H1 (cell line): ENCODE data around the gene MTFMT. TPM values are rescaled to one million over a fixed set of nuclear protein-coding genes. Genes with fewer than 3 reads are reported as not detected.
A peak's percentile ranks its signal among the peaks of the same experiment; 100 is the strongest.

ENCODE experiments used
- CTCF ChIA-PET: fragments of 300-600 bp; sonication (Branson Sonifier 250); formaldehyde crosslinking; loops from one replicate; lab custom pipeline; 2021; ENCODE audit not compliant: partially characterized antibody; lab: Charles Lee
- POLR2A ChIA-PET: fragments of 300-600 bp; sonication (Branson Sonifier 250); formaldehyde crosslinking; loops from one replicate; lab custom pipeline; 2021; ENCODE audit warnings: inconsistent platforms; ENCODE audit not compliant: partially characterized antibody; lab: Charles Lee
- DNase-seq, 2 experiments: peaks; one replicate each; pipeline versions ENCODE4 v3.0.0 to v3.0.0-alpha.2; 2010 to 2022; ENCODE audit warnings: low spot score in 2 of 2, low read depth in 1 of 2, mixed read lengths in 1 of 2
- FAIRE-seq: peaks from 2 replicates; lab custom pipeline; 2011; peaks lifted over from hg19 to GRCh38; lab: Jason Lieb, UNC
- H2AFZ ChIP-seq: 2 replicates; pipeline ENCODE4 v1.8.1; 2012; ENCODE audit warnings: low read length, inconsistent platforms
- H2AK5ac ChIP-seq: 2 replicates; pipeline ENCODE4 v1.6.1; 2013; ENCODE audit warnings: low read depth, low read length
- H2BK120ac ChIP-seq: replicated peaks from 2 replicates; pipeline ENCODE3; 2013; ENCODE audit warnings: low read depth, low read length, inconsistent platforms
- H2BK12ac ChIP-seq: 2 replicates; pipeline ENCODE4 v1.6.1; 2013; ENCODE audit warnings: low read depth, low read length
- H2BK15ac ChIP-seq: 2 replicates; pipeline ENCODE4 v1.6.1; 2013; ENCODE audit warnings: low read length
- H2BK20ac ChIP-seq: 2 replicates; pipeline ENCODE4 v1.6.1; 2013; ENCODE audit warnings: low read length
- H2BK5ac ChIP-seq: 2 replicates; pipeline ENCODE4 v1.6.1; 2013; ENCODE audit warnings: low read depth, low read length
- H3K14ac ChIP-seq: 2 replicates; pipeline ENCODE4 v1.6.1; 2013; ENCODE audit warnings: inconsistent platforms; ENCODE audit not compliant: insufficient read length
- H3K18ac ChIP-seq: 2 replicates; pipeline ENCODE4 v1.6.1; 2013; ENCODE audit warnings: low read length; ENCODE audit errors: extremely low read depth
- H3K23ac ChIP-seq: 2 replicates; pipeline ENCODE4 v1.6.1; 2013; ENCODE audit warnings: inconsistent platforms; ENCODE audit not compliant: insufficient read length
- H3K23me2 ChIP-seq: 2 replicates; pipeline ENCODE4 v1.6.1; 2013; ENCODE audit warnings: low read depth, low read length
- H3K27ac ChIP-seq: 2 replicates; pipeline ENCODE4 v1.6.1; 2011; ENCODE audit warnings: low read depth, low read length, inconsistent platforms
- H3K27me3 ChIP-seq, 4 experiments: replicated peaks in 1 of 4; 1 replicate in 1 of 4; 2 replicates in 3 of 4; pipeline versions ENCODE4 v1.6.1 to v1.8.1; 2011 to 2013; ENCODE audit warnings: low read length in 3 of 4, mild to moderate bottlenecking in 3 of 4, inconsistent platforms in 2 of 4, mixed read lengths in 2 of 4, moderate library complexity in 1 of 4; ENCODE audit not compliant: control insufficient read depth in 3 of 4, insufficient read depth in 3 of 4; ENCODE audit errors: extremely low read depth in 1 of 4
- H3K36me3 ChIP-seq, 4 experiments: 2 replicates each; pipeline versions ENCODE4 v1.6.1 to v1.8.1; 2011 to 2013; ENCODE audit warnings: mild to moderate bottlenecking in 4 of 4, low read length in 3 of 4, moderate library complexity in 2 of 4, control low read depth in 1 of 4, inconsistent platforms in 1 of 4; ENCODE audit not compliant: insufficient read depth in 4 of 4, control insufficient read depth in 2 of 4
- H3K4ac ChIP-seq: replicated peaks from 2 replicates; pipeline ENCODE3; 2013; ENCODE audit warnings: low read length, low read depth, mixed read lengths, inconsistent platforms; ENCODE audit not compliant: insufficient read length
- H3K4me1 ChIP-seq, 4 experiments: replicated peaks in 1 of 4; 1 replicate in 1 of 4; 2 replicates in 3 of 4; pipeline versions ENCODE4 v1.6.1 to v1.8.1; 2011 to 2013; ENCODE audit warnings: low read length in 3 of 4, inconsistent platforms in 2 of 4, mixed read lengths in 1 of 4; ENCODE audit not compliant: insufficient read depth in 4 of 4, control insufficient read depth in 3 of 4
- H3K4me2 ChIP-seq, 2 experiments: 2 replicates each; pipeline versions ENCODE4 v1.6.1 to v1.8.1; 2011 to 2013; ENCODE audit warnings: low read depth in 2 of 2, low read length in 2 of 2, control low read depth in 1 of 2, inconsistent platforms in 1 of 2, mild to moderate bottlenecking in 1 of 2; ENCODE audit not compliant: insufficient read depth in 1 of 2
- H3K4me3 ChIP-seq, 4 experiments: fragments of 200-600, 300-600 bp in 1 of 4; sonication (generic), shearing (Covaris generic), sonication (Bioruptor Twin) in 1 of 4; 2 replicates each; pipeline versions ENCODE4 v1.5.1 to v1.8.1; 2011 to 2016; ENCODE audit warnings: low read length in 4 of 4, low read depth in 3 of 4, control low read depth in 2 of 4, inconsistent platforms in 2 of 4, mild to moderate bottlenecking in 2 of 4, mixed read lengths in 1 of 4, moderate library complexity in 1 of 4; ENCODE audit not compliant: insufficient read depth in 2 of 4; ENCODE audit errors: extremely low read depth in 1 of 4
- H3K56ac ChIP-seq: replicated peaks from 2 replicates; pipeline ENCODE3; 2013; ENCODE audit warnings: low read depth, mild to moderate bottlenecking, mixed read lengths, low read length, inconsistent platforms; ENCODE audit not compliant: insufficient read length
- H3K79me1 ChIP-seq: 2 replicates; pipeline ENCODE4 v1.6.1; 2013; ENCODE audit warnings: low read depth, low read length, control low read depth
- H3K79me2 ChIP-seq, 2 experiments: 2 replicates each; pipeline versions ENCODE4 v1.6.1 to v1.8.1; 2012 to 2013; ENCODE audit warnings: low read length in 2 of 2, mild to moderate bottlenecking in 2 of 2, inconsistent platforms in 1 of 2; ENCODE audit not compliant: insufficient read depth in 2 of 2, control insufficient read depth in 1 of 2
- H3K9ac ChIP-seq, 4 experiments: replicated peaks in 1 of 4; 1 replicate in 1 of 4; 2 replicates in 3 of 4; pipeline versions ENCODE4 v1.6.1 to v1.8.1; 2011 to 2013; ENCODE audit warnings: low read depth in 3 of 4, low read length in 3 of 4, control low read depth in 2 of 4, mild to moderate bottlenecking in 2 of 4, moderate library complexity in 2 of 4, inconsistent platforms in 1 of 4; ENCODE audit errors: extremely low read depth in 1 of 4
- H3K9me3 ChIP-seq, 2 experiments: 2 replicates each; pipeline versions ENCODE4 v1.6.1 to v1.8.1; 2012 to 2013; ENCODE audit warnings: mild to moderate bottlenecking in 2 of 2, moderate library complexity in 2 of 2, control low read depth in 1 of 2, inconsistent platforms in 1 of 2, low read depth in 1 of 2, low read length in 1 of 2, mixed read lengths in 1 of 2; ENCODE audit not compliant: insufficient read depth in 2 of 2
- H4K20me1 ChIP-seq, 2 experiments: replicated peaks in 1 of 2; 2 replicates each; pipeline versions ENCODE3 to v1.8.1; 2011 to 2013; ENCODE audit warnings: inconsistent platforms in 2 of 2, low read length in 2 of 2, mild to moderate bottlenecking in 1 of 2; ENCODE audit not compliant: insufficient read depth in 2 of 2, control insufficient read depth in 1 of 2
- H4K5ac ChIP-seq: 2 replicates; pipeline ENCODE4 v1.6.1; 2013; ENCODE audit warnings: low read length, low read depth, mixed read lengths, inconsistent platforms; ENCODE audit not compliant: insufficient read length
- H4K8ac ChIP-seq: 2 replicates; pipeline ENCODE4 v1.8.0; 2013; ENCODE audit warnings: mild to moderate bottlenecking, moderate library complexity, low read length, inconsistent platforms; ENCODE audit not compliant: insufficient read depth; ENCODE audit errors: extremely low read depth
- H4K91ac ChIP-seq: replicated peaks from 2 replicates; pipeline ENCODE3; 2013; ENCODE audit warnings: low read length, mixed read lengths, inconsistent platforms; ENCODE audit not compliant: insufficient read length
- CTCF ChIP-seq, 3 experiments: IDR thresholded peaks; 1 replicate in 2 of 3; 2 replicates in 1 of 3; pipeline versions ENCODE4 v1.5.1 to v1.6.1; 2011; ENCODE audit warnings: low read length in 3 of 3, mild to moderate bottlenecking in 3 of 3, inconsistent platforms in 2 of 3, low read depth in 1 of 3, moderate library complexity in 1 of 3; ENCODE audit not compliant: insufficient read depth in 1 of 3; ENCODE audit errors: control extremely low read depth in 1 of 3
- PHF8 ChIP-seq: fragments of 200-600 bp; sonication (generic); conservative IDR thresholded peaks from 2 replicates; pipeline ENCODE4 v1.7.1; 2012; ENCODE audit warnings: low read depth, mild to moderate bottlenecking, inconsistent platforms, low read length, moderate library complexity
- RAD21 ChIP-seq, 2 experiments: IDR thresholded peaks in 1 of 2; conservative IDR thresholded peaks in 1 of 2; 2 replicates each; pipeline ENCODE4 v1.6.1; 2011; ENCODE audit warnings: low read depth in 2 of 2, low read length in 2 of 2, improper control_type of control experiment in 1 of 2, inconsistent platforms in 1 of 2, mild to moderate bottlenecking in 1 of 2, moderate library complexity in 1 of 2
- TCF12 ChIP-seq: IDR thresholded peaks from 2 replicates; pipeline ENCODE4 v1.6.1; 2011; ENCODE audit warnings: low read depth, mild to moderate bottlenecking, low read length
- WGBS, 2 experiments: shearing (Covaris generic) in 1 of 2; methylation state at CpG; one replicate each; pipeline versions ENCODE4 v1.1.6 to v1.1.7; 2013 to 2015; ENCODE audit warnings: low lambda C conversion rate in 2 of 2, mixed read lengths in 2 of 2, inconsistent platforms in 1 of 2, low coverage in 1 of 2, missing lambda C conversion rate in 1 of 2; ENCODE audit not compliant: insufficient replicate concordance in 2 of 2, insufficient coverage in 1 of 2, insufficient read length in 1 of 2; ENCODE audit errors: extremely low coverage in 1 of 2, missing lambda C conversion rate in 1 of 2; 5-methylcytosine and 5-hydroxymethylcytosine counted together
- polyA plus RNA-seq, 7 experiments: library from polyadenylated mRNA; depleted of rRNA in 3 of 7; stranded (reverse) in 5 of 7; unstranded in 2 of 7; fragments of >200 nt in 5 of 7; fragments of 200-250 nt in 2 of 7; gene quantifications; 1 replicate in 5 of 7; 2 replicates in 1 of 7; 4 replicates in 1 of 7; pipeline versions ENCODE4 v1.2.1 to v1.2.3, GENCODE V29; 2011 to 2013; ENCODE audit warnings: missing spikeins in 2 of 7, mixed read lengths in 2 of 7
- total RNA-seq: library from RNA; stranded (reverse); fragmentation: NEBNext Ultra II Directional; extraction: Animal tissue kit (Norgen Biotek cat#: 25700); gene quantifications from 2 replicates; pipeline ENCODE4 v1.2.1, GENCODE V29; 2021
- TF ChIP-seq, protein P1 (sequence below): IDR thresholded peaks from 2 replicates; pipeline ENCODE4 v1.6.1; 2011; ENCODE audit warnings: low read length, improper control_type of control experiment

Gene MTFMT
- total and polyA plus RNA-seq, 2 of the 8 experiments (the other 6 are each of a cell fraction or from before 2014, with no cell fraction given) = 7.7 to 20.8 TPM

DNA sequence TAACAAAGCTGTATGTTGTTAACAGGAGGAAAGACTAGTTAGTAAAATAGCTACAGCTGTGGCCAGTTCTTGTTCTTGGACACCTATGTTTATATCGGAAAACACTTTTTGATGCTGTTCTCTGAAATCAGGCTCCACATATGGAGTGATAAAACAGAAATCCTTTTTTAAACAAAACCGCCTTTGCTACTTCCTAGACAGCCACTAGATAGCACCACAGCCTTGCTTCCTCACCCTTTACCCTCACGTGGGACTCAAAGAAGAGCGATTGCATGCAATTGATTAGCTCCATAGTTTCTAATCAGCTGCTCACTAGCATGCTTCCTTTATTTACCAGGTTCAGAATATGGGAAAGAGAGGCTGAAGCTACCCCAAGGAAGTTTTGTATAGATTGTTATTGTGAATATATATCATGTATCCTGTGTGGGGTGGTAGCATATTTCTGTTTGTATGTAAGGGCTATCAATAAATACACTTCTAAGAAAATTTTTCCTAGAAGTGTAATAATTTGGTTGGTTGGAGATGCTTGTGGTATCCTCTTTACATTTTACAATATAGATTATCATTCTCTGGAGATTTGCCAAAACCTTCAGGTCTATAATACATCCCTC lies 4.3 kb upstream of the MTFMT start:
- Histone ChIP-seq H2BK20ac (no peak overlapping the region), H3K79me2 (peaks cover 0 to 2% of the 10 kb centered on the region in 2 experiments; a peak in 1 of 4 replicates), H3K23ac (no peak overlapping the region), H3K14ac (no peak overlapping the region), H3K4me3 (no peak overlapping the region), H3K27ac (no peak overlapping the region), H3K9ac (no peak overlapping the region), H3K4ac (no peak overlapping the region), H3K4me2 (no peak overlapping the region), H2AK5ac (no peak overlapping the region), H4K5ac (no peak overlapping the region), H2AFZ (no peak overlapping the region), H2BK12ac (no peak overlapping the region), H3K23me2 (no peaks in the 10 kb centered on the region; the same call in 1 of the 2 replicates), H3K4me1 (no peaks in the 10 kb centered on the region), H2BK120ac (no peak overlapping the region), H4K8ac (no peak overlapping the region), H3K36me3 (no peaks in the 10 kb centered on the region), H3K27me3 (no peaks in the 10 kb centered on the region), H4K91ac (no peak overlapping the region), H3K79me1 (no peaks in the 10 kb centered on the region), H3K56ac (no peak overlapping the region), H3K9me3 (no peaks in the 10 kb centered on the region), H4K20me1 (no peaks in the 10 kb centered on the region), H2BK15ac (no peak overlapping the region), H2BK5ac (no peak overlapping the region), H3K18ac (no peak overlapping the region)
- POLR2A ChIA-PET = interaction anchor here (0.9 to 2.3 kb wide), 2 partner anchors 264 to 271 kb away, joined by 3 to 7 read pairs; partner anchors contain the start of gene RNU5B-1
- FAIRE-seq (no peak), DNase-seq (peak in 1 of 2 experiments; percentile 42)
- TF ChIP-seq RAD21 (IDR thresholded peaks at IDR 0.05 in 1 of 2, conservative IDR thresholded peaks at IDR 0.05 in 1 of 2; ENCODE audit: low read depth in 2 of 2, low read length in 2 of 2) = peak; percentile 76 to 79
- TF ChIP-seq PHF8 = no peak
- peak in 2 of 3 experiments; percentile 50 to 51; a peak in 3 of 4 replicates for TF ChIP-seq CTCF (IDR thresholded peaks at IDR 0.05; ENCODE audit: control extremely low read depth in 1 of 3, insufficient read depth in 1 of 3, low read depth in 1 of 3, low read length in 3 of 3)
- TF ChIP-seq, protein P1, sequence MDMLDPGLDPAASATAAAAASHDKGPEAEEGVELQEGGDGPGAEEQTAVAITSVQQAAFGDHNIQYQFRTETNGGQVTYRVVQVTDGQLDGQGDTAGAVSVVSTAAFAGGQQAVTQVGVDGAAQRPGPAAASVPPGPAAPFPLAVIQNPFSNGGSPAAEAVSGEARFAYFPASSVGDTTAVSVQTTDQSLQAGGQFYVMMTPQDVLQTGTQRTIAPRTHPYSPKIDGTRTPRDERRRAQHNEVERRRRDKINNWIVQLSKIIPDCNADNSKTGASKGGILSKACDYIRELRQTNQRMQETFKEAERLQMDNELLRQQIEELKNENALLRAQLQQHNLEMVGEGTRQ = peak; percentile 31; the same call in 1 of the 2 replicates
- no peak for TF ChIP-seq TCF12
- CTCF ChIA-PET = interaction anchor here (0.7 to 6.5 kb wide), 38 partner anchors 8 to 267 kb away, joined by 3 to 57 read pairs (median 4); partner anchors contain the start of genes KBTBD13, PARP16, RASL12 and SLC51B
- whole genome bisulfite sequencing, 2 experiments = 49% methylated on average over 4 of the region's 4 CpGs; no CpG with 5 or more reads in 1 of the 2 experiments
